ENCODE data around the gene MPP2.

DNA sequence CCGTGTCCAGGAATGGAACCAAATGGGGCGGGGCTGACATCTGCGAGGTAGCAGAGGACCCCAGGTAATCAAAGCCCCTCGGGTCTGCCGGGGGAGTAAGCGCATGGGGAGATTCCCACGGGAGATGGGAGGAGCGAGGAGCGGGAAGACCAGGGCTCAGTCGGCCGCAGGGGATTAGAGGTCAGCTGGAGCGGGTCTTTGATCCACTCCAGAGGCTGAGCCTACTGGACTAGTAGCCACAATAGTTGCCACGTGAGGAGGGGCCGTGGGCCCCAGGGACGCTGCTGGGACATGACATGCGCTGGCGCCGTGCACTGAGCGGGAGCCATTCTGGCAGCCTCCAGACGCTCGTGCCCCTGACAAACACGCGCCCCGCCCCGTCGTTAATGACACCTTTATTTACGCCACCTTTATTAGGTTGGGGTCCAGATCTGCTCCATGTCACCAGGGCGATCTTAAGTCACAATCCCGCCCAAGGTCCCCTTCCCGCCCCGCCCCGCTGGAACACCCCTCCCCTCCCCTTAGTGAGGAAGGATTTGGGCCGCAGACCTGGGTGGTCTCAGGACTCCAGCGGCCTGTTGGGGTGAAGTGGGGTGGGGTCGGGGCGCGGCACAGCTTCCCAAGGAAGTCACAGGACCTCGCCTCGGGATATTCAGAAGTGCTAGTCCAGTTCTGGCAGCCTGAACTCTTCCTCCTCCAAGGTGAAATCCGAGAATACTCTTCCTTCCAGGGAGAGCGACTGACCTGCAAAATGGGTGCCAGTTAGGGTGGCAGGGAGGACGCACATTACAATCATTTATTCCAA lies 19.9 kb upstream of the MPP2 start:
- TF ChIP-seq, protein P1, sequence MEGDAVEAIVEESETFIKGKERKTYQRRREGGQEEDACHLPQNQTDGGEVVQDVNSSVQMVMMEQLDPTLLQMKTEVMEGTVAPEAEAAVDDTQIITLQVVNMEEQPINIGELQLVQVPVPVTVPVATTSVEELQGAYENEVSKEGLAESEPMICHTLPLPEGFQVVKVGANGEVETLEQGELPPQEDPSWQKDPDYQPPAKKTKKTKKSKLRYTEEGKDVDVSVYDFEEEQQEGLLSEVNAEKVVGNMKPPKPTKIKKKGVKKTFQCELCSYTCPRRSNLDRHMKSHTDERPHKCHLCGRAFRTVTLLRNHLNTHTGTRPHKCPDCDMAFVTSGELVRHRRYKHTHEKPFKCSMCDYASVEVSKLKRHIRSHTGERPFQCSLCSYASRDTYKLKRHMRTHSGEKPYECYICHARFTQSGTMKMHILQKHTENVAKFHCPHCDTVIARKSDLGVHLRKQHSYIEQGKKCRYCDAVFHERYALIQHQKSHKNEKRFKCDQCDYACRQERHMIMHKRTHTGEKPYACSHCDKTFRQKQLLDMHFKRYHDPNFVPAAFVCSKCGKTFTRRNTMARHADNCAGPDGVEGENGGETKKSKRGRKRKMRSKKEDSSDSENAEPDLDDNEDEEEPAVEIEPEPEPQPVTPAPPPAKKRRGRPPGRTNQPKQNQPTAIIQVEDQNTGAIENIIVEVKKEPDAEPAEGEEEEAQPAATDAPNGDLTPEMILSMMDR (IDR thresholded peaks at IDR 0.05; ENCODE audit: extremely low read depth in 1 of 2, insufficient read depth in 1 of 2, low read depth in 1 of 2, low read length in 2 of 2): no peak
- TF ChIP-seq POLR2A (IDR thresholded peaks at IDR 0.05; ENCODE audit: low read depth, low read length) (no peak), POLR2AphosphoS5 (IDR thresholded peaks at IDR 0.05; ENCODE audit: insufficient read depth, low read depth, low read length) (no peak), EZH2 (IDR thresholded peaks at IDR 0.05; ENCODE audit: borderline replicate concordance, low read depth, low read length, severe bottlenecking) (peak; percentile 70), FOS (IDR thresholded peaks at IDR 0.05; ENCODE audit: borderline replicate concordance, insufficient read depth, low read length) (no peak), MYC (IDR thresholded peaks at IDR 0.05; ENCODE audit: low read depth, low read length) (no peak)
- TF ChIP-seq, protein P2, sequence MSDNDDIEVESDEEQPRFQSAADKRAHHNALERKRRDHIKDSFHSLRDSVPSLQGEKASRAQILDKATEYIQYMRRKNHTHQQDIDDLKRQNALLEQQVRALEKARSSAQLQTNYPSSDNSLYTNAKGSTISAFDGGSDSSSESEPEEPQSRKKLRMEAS (IDR thresholded peaks at IDR 0.05; ENCODE audit: insufficient read depth, insufficient read length): no peak
